ENCODE results near the gene DLX4. TPM values are rescaled to one million over a fixed set of nuclear protein-coding genes. Genes with fewer than 3 reads are reported as not detected.

Gene DLX4
- total RNA-seq, 2 donors from 2014 or later: 0.71 TPM; not detected in 1

DNA sequence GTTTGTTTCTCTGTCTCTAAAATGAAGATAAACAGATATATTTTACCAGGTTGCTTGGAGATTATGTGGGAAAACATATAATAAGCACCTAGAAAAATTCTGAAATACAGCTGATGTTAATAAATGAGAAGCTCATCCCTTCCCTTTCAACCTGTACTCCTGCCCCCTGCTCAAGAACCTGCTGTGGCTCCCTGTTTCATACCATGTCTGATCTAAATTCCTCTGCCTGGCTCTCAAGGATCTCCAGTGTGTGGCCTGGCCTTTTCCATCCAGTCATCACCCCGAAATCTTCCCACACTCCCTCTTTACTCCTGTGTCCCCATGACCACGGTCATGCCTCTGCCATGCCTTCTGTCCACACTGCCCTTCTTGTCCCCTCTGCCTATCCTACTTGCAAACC is 19.4 kb upstream of the DLX4 start:
- TF ChIP-seq, protein P1, sequence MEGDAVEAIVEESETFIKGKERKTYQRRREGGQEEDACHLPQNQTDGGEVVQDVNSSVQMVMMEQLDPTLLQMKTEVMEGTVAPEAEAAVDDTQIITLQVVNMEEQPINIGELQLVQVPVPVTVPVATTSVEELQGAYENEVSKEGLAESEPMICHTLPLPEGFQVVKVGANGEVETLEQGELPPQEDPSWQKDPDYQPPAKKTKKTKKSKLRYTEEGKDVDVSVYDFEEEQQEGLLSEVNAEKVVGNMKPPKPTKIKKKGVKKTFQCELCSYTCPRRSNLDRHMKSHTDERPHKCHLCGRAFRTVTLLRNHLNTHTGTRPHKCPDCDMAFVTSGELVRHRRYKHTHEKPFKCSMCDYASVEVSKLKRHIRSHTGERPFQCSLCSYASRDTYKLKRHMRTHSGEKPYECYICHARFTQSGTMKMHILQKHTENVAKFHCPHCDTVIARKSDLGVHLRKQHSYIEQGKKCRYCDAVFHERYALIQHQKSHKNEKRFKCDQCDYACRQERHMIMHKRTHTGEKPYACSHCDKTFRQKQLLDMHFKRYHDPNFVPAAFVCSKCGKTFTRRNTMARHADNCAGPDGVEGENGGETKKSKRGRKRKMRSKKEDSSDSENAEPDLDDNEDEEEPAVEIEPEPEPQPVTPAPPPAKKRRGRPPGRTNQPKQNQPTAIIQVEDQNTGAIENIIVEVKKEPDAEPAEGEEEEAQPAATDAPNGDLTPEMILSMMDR (IDR thresholded peaks at IDR 0.05): no peak
- Histone ChIP-seq H3K27ac (no peak overlapping the region), H3K4me1 (no peaks in the 10 kb centered on the region), H3K27me3 (no peaks in the 10 kb centered on the region), H3K36me3 (no peaks in the 10 kb centered on the region), H3K9me3 (no peaks in the 10 kb centered on the region), H3K4me3 (no peak overlapping the region)
- DNase-seq (ENCODE audit: low spot score): no peak

DNA sequence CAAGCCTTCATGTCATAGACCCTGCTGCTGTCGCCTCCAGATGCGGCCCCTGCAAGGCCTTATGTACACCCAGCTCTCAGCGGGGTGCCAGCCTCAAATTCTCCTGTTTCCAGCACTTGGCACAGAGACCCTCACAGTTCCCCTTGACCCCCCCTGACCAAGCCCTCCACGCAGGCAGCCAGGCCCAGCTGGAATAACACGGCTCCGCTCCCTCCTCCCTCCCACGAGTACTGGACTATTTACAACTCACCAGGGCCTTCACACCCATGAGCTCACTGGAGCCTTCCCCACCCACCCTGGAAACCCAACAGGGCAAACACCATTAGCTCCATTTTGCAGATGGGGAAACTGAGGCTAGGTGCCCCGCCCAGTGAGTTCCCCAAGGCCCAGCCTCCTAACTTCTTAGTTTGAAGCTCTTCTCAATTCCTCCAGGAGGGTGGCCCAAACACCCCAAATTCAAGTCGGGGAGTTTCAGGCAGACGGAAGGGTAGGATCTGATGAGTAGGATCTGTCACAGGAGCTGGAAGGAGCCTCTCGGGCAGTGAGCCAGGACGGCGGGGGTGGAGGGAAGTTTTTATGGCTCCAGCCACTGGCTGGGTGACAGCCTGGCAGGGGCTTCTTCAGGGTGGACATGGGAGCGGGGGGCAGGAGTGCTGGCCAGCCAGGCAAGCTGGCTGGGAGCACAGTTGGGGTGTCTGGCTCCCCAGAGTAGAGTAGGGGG is 17.5 kb upstream of the DLX4 start:
- H3K4me3 ChIP-seq: no peak overlapping the region
- no peaks in the 10 kb centered on the region for H3K9me3 ChIP-seq
- no peaks in the 10 kb centered on the region for H3K27me3 ChIP-seq
- DNase-seq (ENCODE audit: low spot score): no peak
- TF ChIP-seq, protein P1 (IDR thresholded peaks at IDR 0.05): no peak
- H3K4me1 ChIP-seq: no peaks in the 10 kb centered on the region
- H3K27ac ChIP-seq: no peak overlapping the region
- H3K36me3 ChIP-seq: no peaks in the 10 kb centered on the region

DNA sequence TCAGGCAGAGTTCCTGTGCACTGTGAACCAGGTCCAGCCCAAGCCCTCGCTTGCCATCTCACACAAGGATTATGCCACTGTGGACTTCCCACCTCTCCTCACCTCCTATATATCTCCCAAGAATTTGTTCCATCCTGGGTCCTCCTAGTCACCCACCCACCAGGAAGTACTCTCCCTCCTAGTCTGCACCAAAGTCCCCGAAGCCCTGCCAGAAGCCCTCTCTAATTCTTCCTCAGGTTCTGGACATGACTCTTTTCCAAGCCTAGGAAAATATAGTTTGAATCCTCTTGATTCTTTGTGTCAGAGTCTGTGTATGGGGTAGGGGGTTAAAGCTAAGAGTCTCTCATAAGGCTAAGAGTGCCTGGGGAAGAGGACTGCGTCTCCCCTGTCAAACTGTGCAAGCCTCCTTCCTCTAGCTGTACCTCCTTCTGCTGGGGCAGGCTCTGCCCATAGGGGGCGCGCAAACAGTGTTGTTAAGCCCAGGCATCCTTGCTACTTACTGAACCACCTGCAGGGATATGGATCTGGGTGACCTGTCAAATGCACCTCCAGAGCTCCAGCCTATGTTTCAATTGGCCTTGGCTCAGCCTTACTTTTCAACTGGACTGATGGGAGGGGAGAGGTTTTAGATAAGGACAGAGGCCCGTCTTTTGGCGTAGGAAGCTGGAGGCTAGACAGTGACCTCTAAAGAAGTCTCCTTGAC is 16.6 kb upstream of the DLX4 start:
- Histone ChIP-seq H3K27ac (no peak overlapping the region), H3K36me3 (no peaks in the 10 kb centered on the region), H3K9me3 (no peaks in the 10 kb centered on the region), H3K4me3 (no peak overlapping the region), H3K27me3 (no peaks in the 10 kb centered on the region), H3K4me1 (no peaks in the 10 kb centered on the region)
- TF ChIP-seq, protein P1 (IDR thresholded peaks at IDR 0.05): peak; percentile 74 to 75
- DNase-seq (ENCODE audit: low spot score): peak; percentile 77

DNA sequence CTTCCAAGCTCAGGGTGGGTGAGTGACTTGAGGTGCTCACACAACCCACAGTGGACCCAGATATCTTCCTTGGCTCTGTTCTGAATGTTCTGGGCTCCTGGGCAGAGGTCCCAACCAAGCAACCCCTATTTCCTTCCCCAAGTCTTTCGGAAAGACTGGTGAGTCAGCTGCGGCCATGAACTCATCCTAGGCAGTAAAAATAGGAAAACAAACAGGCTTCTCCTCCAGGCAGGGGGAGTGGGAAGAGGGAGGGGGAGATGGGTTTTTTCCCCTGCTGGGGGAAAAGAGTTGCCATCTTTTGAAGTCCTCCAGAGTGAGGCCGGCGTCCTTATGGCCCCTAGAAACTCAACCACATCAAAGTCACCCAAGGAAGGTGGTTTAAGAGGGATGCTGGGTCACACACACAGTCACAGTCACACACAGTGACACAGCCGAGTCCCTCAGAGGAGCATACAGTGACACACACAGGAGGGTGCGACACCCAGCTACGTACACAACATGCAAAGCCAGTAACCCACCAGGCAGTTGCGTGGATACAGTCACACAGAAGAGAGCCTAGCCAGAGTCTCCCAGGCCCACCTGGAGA is 16.0 kb upstream of the DLX4 start:
- Histone ChIP-seq H3K36me3 (no peaks in the 10 kb centered on the region), H3K4me1 (no peaks in the 10 kb centered on the region), H3K4me3 (no peak overlapping the region), H3K27me3 (no peaks in the 10 kb centered on the region), H3K27ac (no peak overlapping the region), H3K9me3 (no peaks in the 10 kb centered on the region)
- DNase-seq (ENCODE audit: low spot score): no peak
- TF ChIP-seq, protein P1 (IDR thresholded peaks at IDR 0.05): no peak

DNA sequence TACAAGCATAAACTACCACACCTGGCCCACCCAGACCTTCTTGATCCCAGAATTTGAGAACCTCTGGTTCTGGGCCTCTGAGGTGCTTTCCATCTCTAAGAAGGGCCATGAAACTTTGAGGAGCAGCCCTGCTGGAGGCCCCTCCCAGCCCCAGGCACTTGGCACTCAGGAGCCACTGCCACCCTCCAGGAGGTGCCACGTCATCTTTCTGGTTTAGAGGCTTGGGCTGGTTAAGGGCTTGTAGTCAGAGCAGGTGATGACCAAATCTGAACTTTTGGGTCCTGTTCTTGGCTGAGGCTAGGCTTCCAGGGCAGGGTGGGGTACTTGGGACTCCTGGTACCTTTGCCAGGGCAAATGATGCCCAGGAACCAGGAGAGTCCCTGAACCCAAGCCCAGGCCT is 13.8 kb upstream of the DLX4 start:
- DNase-seq (ENCODE audit: low spot score): no peak
- H3K27me3 ChIP-seq: no peaks in the 10 kb centered on the region

More for the DNA sequence above, 13.8 kb upstream of the DLX4 start:
- TF ChIP-seq, protein P1 (IDR thresholded peaks at IDR 0.05): no peak
- H3K4me1 ChIP-seq: no peaks in the 10 kb centered on the region
- no peak overlapping the region for H3K4me3 ChIP-seq
- no peak overlapping the region for H3K27ac ChIP-seq
- no peaks in the 10 kb centered on the region for H3K9me3 ChIP-seq
- H3K36me3 ChIP-seq: no peaks in the 10 kb centered on the region
